ENCODE measurements around the gene EML4.

The EML4 gene

GRCh38 chr2:42199002-42199401, 29.8 kb downstream of the EML4 start:
- Histone ChIP-seq H3K36me3 (ENCODE audit: control insufficient read depth, insufficient read depth, low read length) (no peaks in the 10 kb centered on the region), H3K4me1 (ENCODE audit: control insufficient read depth, insufficient read depth, low read length) (peaks cover 13% of the 10 kb centered on the region)

GRCh38 chr2:42199626-42200025, 30.5 kb downstream of the EML4 start:
- no peak overlapping the region for H3K4me3 ChIP-seq (ENCODE audit: low read depth, low read length)
- peaks cover 13% of the 10 kb centered on the region for H3K4me1 ChIP-seq (ENCODE audit: control insufficient read depth, insufficient read depth, low read length)
- no peaks in the 10 kb centered on the region for H3K36me3 ChIP-seq (ENCODE audit: control insufficient read depth, insufficient read depth, low read length)
- no peak overlapping the region for H3K9ac ChIP-seq (ENCODE audit: low read depth, low read length)
- H3K27me3 ChIP-seq (ENCODE audit: control insufficient read depth, insufficient read depth, low read length), result no peaks in the 10 kb centered on the region
- no peaks in the 10 kb centered on the region for H3K9me3 ChIP-seq (ENCODE audit: control insufficient read depth, insufficient read depth, low read length)
- H3K27ac ChIP-seq (ENCODE audit: low read depth, low read length), result no peak overlapping the region

More at GRCh38 chr2:42199002-42199401, 29.8 kb downstream of the EML4 start:
- Histone ChIP-seq H3K27me3 (ENCODE audit: control insufficient read depth, insufficient read depth, low read length) (no peaks in the 10 kb centered on the region), H3K9me3 (ENCODE audit: control insufficient read depth, insufficient read depth, low read length) (no peaks in the 10 kb centered on the region), H3K4me3 (ENCODE audit: low read depth, low read length) (no peak overlapping the region), H3K9ac (ENCODE audit: low read depth, low read length) (no peak overlapping the region), H3K27ac (ENCODE audit: low read depth, low read length) (no peak overlapping the region)

- H3K9ac ChIP-seq (ENCODE audit: low read depth, low read length), result no peak overlapping the region
- H3K9me3 ChIP-seq (ENCODE audit: control insufficient read depth, insufficient read depth, low read length), result no peaks in the 10 kb centered on the region
- H3K27me3 ChIP-seq (ENCODE audit: control insufficient read depth, insufficient read depth, low read length), result no peaks in the 10 kb centered on the region
- H3K36me3 ChIP-seq (ENCODE audit: control insufficient read depth, insufficient read depth, low read length), result no peaks in the 10 kb centered on the region
- no peak overlapping the region for H3K27ac ChIP-seq (ENCODE audit: low read depth, low read length)
- H3K4me3 ChIP-seq (ENCODE audit: low read depth, low read length), result no peak overlapping the region
- H3K4me1 ChIP-seq (ENCODE audit: control insufficient read depth, insufficient read depth, low read length), result peaks cover 9% of the 10 kb centered on the region
Measured at GRCh38 chr2:42200926-42201855, 32.0 kb downstream of the EML4 start.

- Histone ChIP-seq H3K36me3 (ENCODE audit: control insufficient read depth, insufficient read depth, low read length) (no peaks in the 10 kb centered on the region), H3K4me3 (ENCODE audit: low read depth, low read length) (no peak overlapping the region), H3K4me1 (ENCODE audit: control insufficient read depth, insufficient read depth, low read length) (no peaks in the 10 kb centered on the region), H3K9ac (ENCODE audit: low read depth, low read length) (no peak overlapping the region), H3K27ac (ENCODE audit: low read depth, low read length) (no peak overlapping the region), H3K9me3 (ENCODE audit: control insufficient read depth, insufficient read depth, low read length) (no peaks in the 10 kb centered on the region), H3K27me3 (ENCODE audit: control insufficient read depth, insufficient read depth, low read length) (no peaks in the 10 kb centered on the region)
Measured at GRCh38 chr2:42202634-42203008, 33.5 kb downstream of the EML4 start.

GRCh38 chr2:42203792-42204191, 34.6 kb downstream of the EML4 start:
- Histone ChIP-seq H3K4me3 (ENCODE audit: low read depth, low read length) (no peak overlapping the region), H3K36me3 (ENCODE audit: control insufficient read depth, insufficient read depth, low read length) (no peaks in the 10 kb centered on the region), H3K9me3 (ENCODE audit: control insufficient read depth, insufficient read depth, low read length) (no peaks in the 10 kb centered on the region), H3K27ac (ENCODE audit: low read depth, low read length) (no peak overlapping the region), H3K27me3 (ENCODE audit: control insufficient read depth, insufficient read depth, low read length) (no peaks in the 10 kb centered on the region), H3K9ac (ENCODE audit: low read depth, low read length) (no peak overlapping the region), H3K4me1 (ENCODE audit: control insufficient read depth, insufficient read depth, low read length) (no peaks in the 10 kb centered on the region)

- Histone ChIP-seq H3K9me3 (ENCODE audit: control insufficient read depth, insufficient read depth, low read length) (no peaks in the 10 kb centered on the region), H3K27ac (ENCODE audit: low read depth, low read length) (no peak overlapping the region), H3K4me3 (ENCODE audit: low read depth, low read length) (no peak overlapping the region), H3K36me3 (ENCODE audit: control insufficient read depth, insufficient read depth, low read length) (no peaks in the 10 kb centered on the region), H3K4me1 (ENCODE audit: control insufficient read depth, insufficient read depth, low read length) (no peaks in the 10 kb centered on the region), H3K27me3 (ENCODE audit: control insufficient read depth, insufficient read depth, low read length) (no peaks in the 10 kb centered on the region), H3K9ac (ENCODE audit: low read depth, low read length) (no peak overlapping the region)
Measured at GRCh38 chr2:42205337-42205736, 36.2 kb downstream of the EML4 start.

GRCh38 chr2:42207826-42208225, 38.7 kb downstream of the EML4 start:
- Histone ChIP-seq H3K27ac (ENCODE audit: low read depth, low read length) (no peak overlapping the region), H3K27me3 (ENCODE audit: control insufficient read depth, insufficient read depth, low read length) (no peaks in the 10 kb centered on the region), H3K4me3 (ENCODE audit: low read depth, low read length) (no peak overlapping the region), H3K4me1 (ENCODE audit: control insufficient read depth, insufficient read depth, low read length) (no peaks in the 10 kb centered on the region; the same call in 1 of the 2 replicates), H3K9me3 (ENCODE audit: control insufficient read depth, insufficient read depth, low read length) (no peaks in the 10 kb centered on the region), H3K9ac (ENCODE audit: low read depth, low read length) (no peak overlapping the region), H3K36me3 (ENCODE audit: control insufficient read depth, insufficient read depth, low read length) (no peaks in the 10 kb centered on the region)

- H3K9ac ChIP-seq (ENCODE audit: low read depth, low read length), result no peak overlapping the region
- no peaks in the 10 kb centered on the region; the same call in 1 of the 2 replicates for H3K4me1 ChIP-seq (ENCODE audit: control insufficient read depth, insufficient read depth, low read length)
- no peaks in the 10 kb centered on the region for H3K27me3 ChIP-seq (ENCODE audit: control insufficient read depth, insufficient read depth, low read length)
- no peaks in the 10 kb centered on the region for H3K9me3 ChIP-seq (ENCODE audit: control insufficient read depth, insufficient read depth, low read length)
- H3K27ac ChIP-seq (ENCODE audit: low read depth, low read length), result no peak overlapping the region
- no peak overlapping the region for H3K4me3 ChIP-seq (ENCODE audit: low read depth, low read length)
- no peaks in the 10 kb centered on the region for H3K36me3 ChIP-seq (ENCODE audit: control insufficient read depth, insufficient read depth, low read length)
Measured at GRCh38 chr2:42210203-42210602, 41.0 kb downstream of the EML4 start.

GRCh38 chr2:42211291-42211690, 42.1 kb downstream of the EML4 start:
- H3K9me3 ChIP-seq (ENCODE audit: control insufficient read depth, insufficient read depth, low read length), result no peaks in the 10 kb centered on the region
- no peak overlapping the region for H3K9ac ChIP-seq (ENCODE audit: low read depth, low read length)
- no peaks in the 10 kb centered on the region; the same call in 1 of the 2 replicates for H3K4me1 ChIP-seq (ENCODE audit: control insufficient read depth, insufficient read depth, low read length)
- no peaks in the 10 kb centered on the region for H3K36me3 ChIP-seq (ENCODE audit: control insufficient read depth, insufficient read depth, low read length)
- no peak overlapping the region for H3K27ac ChIP-seq (ENCODE audit: low read depth, low read length)
- no peaks in the 10 kb centered on the region for H3K27me3 ChIP-seq (ENCODE audit: control insufficient read depth, insufficient read depth, low read length)
- no peak overlapping the region for H3K4me3 ChIP-seq (ENCODE audit: low read depth, low read length)

GRCh38 chr2:42214669-42215068, 45.5 kb downstream of the EML4 start:
- Histone ChIP-seq H3K4me3 (ENCODE audit: low read depth, low read length) (no peak overlapping the region), H3K27me3 (ENCODE audit: control insufficient read depth, insufficient read depth, low read length) (no peaks in the 10 kb centered on the region), H3K9ac (ENCODE audit: low read depth, low read length) (no peak overlapping the region), H3K36me3 (ENCODE audit: control insufficient read depth, insufficient read depth, low read length) (no peaks in the 10 kb centered on the region), H3K9me3 (ENCODE audit: control insufficient read depth, insufficient read depth, low read length) (no peaks in the 10 kb centered on the region), H3K4me1 (ENCODE audit: control insufficient read depth, insufficient read depth, low read length) (no peaks in the 10 kb centered on the region; the same call in 1 of the 2 replicates), H3K27ac (ENCODE audit: low read depth, low read length) (no peak overlapping the region)

- Histone ChIP-seq H3K4me3 (ENCODE audit: low read depth, low read length) (no peak overlapping the region), H3K27ac (ENCODE audit: low read depth, low read length) (no peak overlapping the region), H3K27me3 (ENCODE audit: control insufficient read depth, insufficient read depth, low read length) (no peaks in the 10 kb centered on the region), H3K36me3 (ENCODE audit: control insufficient read depth, insufficient read depth, low read length) (no peaks in the 10 kb centered on the region), H3K9ac (ENCODE audit: low read depth, low read length) (no peak overlapping the region), H3K4me1 (ENCODE audit: control insufficient read depth, insufficient read depth, low read length) (no peaks in the 10 kb centered on the region), H3K9me3 (ENCODE audit: control insufficient read depth, insufficient read depth, low read length) (no peaks in the 10 kb centered on the region)
Measured at GRCh38 chr2:42216694-42217093, 47.5 kb downstream of the EML4 start.

Measured in HUES48 (cell line).